ENCODE results near the gene KRTAP25-1. TPM values are rescaled to one million over a fixed set of nuclear protein-coding genes. Genes with fewer than 3 reads are reported as not detected.

The KRTAP25-1 gene
- total RNA-seq, 1 experiment from 2014 or later = not detected

DNA sequence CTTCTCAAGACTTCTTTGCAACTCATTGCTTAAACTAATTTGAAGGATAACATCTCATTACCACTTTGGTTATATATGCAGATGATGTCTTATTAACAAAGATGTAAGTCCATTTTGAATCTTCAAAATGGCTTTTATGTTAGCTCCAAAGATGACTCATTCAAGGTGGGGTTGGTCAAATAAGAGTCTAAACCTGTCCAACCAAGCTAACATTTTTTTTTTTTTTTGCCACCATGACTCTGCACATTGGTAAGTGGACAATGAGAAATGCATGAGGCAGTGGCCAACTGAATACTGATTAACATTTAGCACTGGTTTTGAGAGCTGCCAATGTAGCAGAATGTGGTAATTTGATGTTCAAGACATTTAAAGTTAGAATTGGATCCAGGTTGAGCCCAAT lies 48.5 kb upstream of the KRTAP25-1 start:
- TF ChIP-seq, protein P1, sequence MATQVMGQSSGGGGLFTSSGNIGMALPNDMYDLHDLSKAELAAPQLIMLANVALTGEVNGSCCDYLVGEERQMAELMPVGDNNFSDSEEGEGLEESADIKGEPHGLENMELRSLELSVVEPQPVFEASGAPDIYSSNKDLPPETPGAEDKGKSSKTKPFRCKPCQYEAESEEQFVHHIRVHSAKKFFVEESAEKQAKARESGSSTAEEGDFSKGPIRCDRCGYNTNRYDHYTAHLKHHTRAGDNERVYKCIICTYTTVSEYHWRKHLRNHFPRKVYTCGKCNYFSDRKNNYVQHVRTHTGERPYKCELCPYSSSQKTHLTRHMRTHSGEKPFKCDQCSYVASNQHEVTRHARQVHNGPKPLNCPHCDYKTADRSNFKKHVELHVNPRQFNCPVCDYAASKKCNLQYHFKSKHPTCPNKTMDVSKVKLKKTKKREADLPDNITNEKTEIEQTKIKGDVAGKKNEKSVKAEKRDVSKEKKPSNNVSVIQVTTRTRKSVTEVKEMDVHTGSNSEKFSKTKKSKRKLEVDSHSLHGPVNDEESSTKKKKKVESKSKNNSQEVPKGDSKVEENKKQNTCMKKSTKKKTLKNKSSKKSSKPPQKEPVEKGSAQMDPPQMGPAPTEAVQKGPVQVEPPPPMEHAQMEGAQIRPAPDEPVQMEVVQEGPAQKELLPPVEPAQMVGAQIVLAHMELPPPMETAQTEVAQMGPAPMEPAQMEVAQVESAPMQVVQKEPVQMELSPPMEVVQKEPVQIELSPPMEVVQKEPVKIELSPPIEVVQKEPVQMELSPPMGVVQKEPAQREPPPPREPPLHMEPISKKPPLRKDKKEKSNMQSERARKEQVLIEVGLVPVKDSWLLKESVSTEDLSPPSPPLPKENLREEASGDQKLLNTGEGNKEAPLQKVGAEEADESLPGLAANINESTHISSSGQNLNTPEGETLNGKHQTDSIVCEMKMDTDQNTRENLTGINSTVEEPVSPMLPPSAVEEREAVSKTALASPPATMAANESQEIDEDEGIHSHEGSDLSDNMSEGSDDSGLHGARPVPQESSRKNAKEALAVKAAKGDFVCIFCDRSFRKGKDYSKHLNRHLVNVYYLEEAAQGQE (IDR thresholded peaks at IDR 0.05; ENCODE audit: insufficient read depth in 1 of 2, low read depth in 2 of 2, low read length in 1 of 2) = no peak
- TF ChIP-seq SIN3A (IDR thresholded peaks at IDR 0.05; ENCODE audit: borderline replicate concordance, insufficient read depth, low read depth, low read length) (no peak), TCF7L2 (IDR thresholded peaks at IDR 0.05; ENCODE audit: low read depth, low read length) (no peak), POLR2AphosphoS5 (IDR thresholded peaks at IDR 0.05; ENCODE audit: low read depth, low read length) (no peak)
- TF ChIP-seq, protein P2, sequence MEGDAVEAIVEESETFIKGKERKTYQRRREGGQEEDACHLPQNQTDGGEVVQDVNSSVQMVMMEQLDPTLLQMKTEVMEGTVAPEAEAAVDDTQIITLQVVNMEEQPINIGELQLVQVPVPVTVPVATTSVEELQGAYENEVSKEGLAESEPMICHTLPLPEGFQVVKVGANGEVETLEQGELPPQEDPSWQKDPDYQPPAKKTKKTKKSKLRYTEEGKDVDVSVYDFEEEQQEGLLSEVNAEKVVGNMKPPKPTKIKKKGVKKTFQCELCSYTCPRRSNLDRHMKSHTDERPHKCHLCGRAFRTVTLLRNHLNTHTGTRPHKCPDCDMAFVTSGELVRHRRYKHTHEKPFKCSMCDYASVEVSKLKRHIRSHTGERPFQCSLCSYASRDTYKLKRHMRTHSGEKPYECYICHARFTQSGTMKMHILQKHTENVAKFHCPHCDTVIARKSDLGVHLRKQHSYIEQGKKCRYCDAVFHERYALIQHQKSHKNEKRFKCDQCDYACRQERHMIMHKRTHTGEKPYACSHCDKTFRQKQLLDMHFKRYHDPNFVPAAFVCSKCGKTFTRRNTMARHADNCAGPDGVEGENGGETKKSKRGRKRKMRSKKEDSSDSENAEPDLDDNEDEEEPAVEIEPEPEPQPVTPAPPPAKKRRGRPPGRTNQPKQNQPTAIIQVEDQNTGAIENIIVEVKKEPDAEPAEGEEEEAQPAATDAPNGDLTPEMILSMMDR (IDR thresholded peaks at IDR 0.05) = no peak

DNA sequence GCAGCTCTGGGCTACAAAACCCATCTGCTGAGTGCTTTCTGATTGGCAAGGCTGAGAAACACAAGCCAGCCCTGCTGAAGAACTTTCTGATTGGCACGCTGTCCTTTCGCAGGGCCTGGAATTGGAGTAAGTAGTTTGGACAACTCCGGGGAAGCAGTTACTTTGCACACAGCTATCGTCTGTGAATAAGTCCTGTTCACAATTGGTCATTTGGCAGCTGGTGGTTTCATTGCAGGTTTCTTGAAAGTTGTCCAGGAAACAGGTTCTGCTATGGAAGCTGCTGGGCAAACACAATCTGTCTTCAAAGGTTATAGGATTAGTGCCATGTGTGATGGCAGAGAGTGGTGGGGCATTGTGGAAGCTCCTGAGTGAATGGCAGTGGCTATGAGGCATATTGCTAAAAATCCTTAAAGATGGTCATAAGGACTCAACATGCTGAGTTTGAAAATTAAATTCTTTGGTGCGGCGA lies 48.0 kb upstream of the KRTAP25-1 start, which contains the start of gene KRTAP27-1:
Gene KRTAP27-1, minus strand, starts transcription at position 419 of the 469 bp plus-strand sequence. Its CDS starts 26 bp downstream, at position 393.
- BruUV-seq (replicated peaks) = no TSS peak
- Histone ChIP-seq H3K4me1 (ENCODE audit: control insufficient read depth, insufficient read depth, low read length) (no peaks in the 10 kb centered on the region), H3K9me3 (ENCODE audit: control insufficient read depth, insufficient read depth, low read depth, low read length) (no peaks in the 10 kb centered on the region)

More for the DNA sequence above, 48.5 kb upstream of the KRTAP25-1 start:
- Histone ChIP-seq H3K36me3 (ENCODE audit: control insufficient read depth, insufficient read depth, low read length) (no peaks in the 10 kb centered on the region), H3K27me3 (ENCODE audit: control insufficient read depth, insufficient read depth, low read length) (no peaks in the 10 kb centered on the region), H3K4me3 (ENCODE audit: low read depth in 2 of 2, low read length in 2 of 2) (no peak overlapping the region), H3K9me3 (ENCODE audit: control insufficient read depth, insufficient read depth, low read depth, low read length) (no peaks in the 10 kb centered on the region), H3K4me1 (ENCODE audit: control insufficient read depth, insufficient read depth, low read length) (no peaks in the 10 kb centered on the region), H3K27ac (ENCODE audit: low read length) (no peak overlapping the region)
- ChIA-PET POLR2A (no interaction called here), CTCF (no interaction called here)
- in situ Hi-C loops (cut with HindIII; ENCODE audit: low pct_unique_long_range_greater_than_20kb, low sequenced_read_pairs) = no loop called here
- intact Hi-C loops (cut with micrococcal nuclease; ENCODE audit: unreplicated experiment) = no loop called here
- DNase-seq (ENCODE audit: low read depth, low spot score) (no peak), ATAC-seq (no peak)
- no TSS peak for BruUV-seq (replicated peaks)

More for the DNA sequence above, 48.0 kb upstream of the KRTAP25-1 start, which contains the start of gene KRTAP27-1:
- Histone ChIP-seq H3K27ac (ENCODE audit: low read length) (no peak within 1 kb of the TSS), H3K27me3 (ENCODE audit: control insufficient read depth, insufficient read depth, low read length) (no peaks in the 10 kb centered on the region), H3K4me3 (ENCODE audit: low read depth in 2 of 2, low read length in 2 of 2) (no peak within 1 kb of the TSS), H3K36me3 (ENCODE audit: control insufficient read depth, insufficient read depth, low read length) (no peaks in the 10 kb centered on the region)
- in situ Hi-C loops (cut with HindIII; ENCODE audit: low pct_unique_long_range_greater_than_20kb, low sequenced_read_pairs) (no loop called here), intact Hi-C loops (cut with micrococcal nuclease; ENCODE audit: unreplicated experiment) (no loop called here)
- no peak for ATAC-seq
- POLR2A ChIA-PET = no interaction called here
- CTCF ChIA-PET = no interaction called here
- DNase-seq (ENCODE audit: low read depth, low spot score) = no peak
- TF ChIP-seq SIN3A (IDR thresholded peaks at IDR 0.05; ENCODE audit: borderline replicate concordance, insufficient read depth, low read depth, low read length) = no peak
- TF ChIP-seq, protein P1 (IDR thresholded peaks at IDR 0.05; ENCODE audit: insufficient read depth in 1 of 2, low read depth in 2 of 2, low read length in 1 of 2) = no peak
- TF ChIP-seq, protein P2 (IDR thresholded peaks at IDR 0.05) = no peak
- TF ChIP-seq POLR2AphosphoS5 (IDR thresholded peaks at IDR 0.05; ENCODE audit: low read depth, low read length) = no peak
- TF ChIP-seq TCF7L2 (IDR thresholded peaks at IDR 0.05; ENCODE audit: low read depth, low read length) = no peak

Data from Panc1 (cell line).